ENCODE data around the gene SLC22A14. TPM values are rescaled to one million over a fixed set of nuclear protein-coding genes. Genes with fewer than 3 reads are reported as not detected.

SLC22A14 gene
- total and polyA plus RNA-seq, 10 donors: 0.04 to 0.60 (median 0.18) TPM; not detected in 6

GRCh38 chr3:38274864-38275649 is 7.0 kb upstream of the SLC22A14 start:
- no peak for DNase-seq
- H3K27ac ChIP-seq: no peak overlapping the region
- 92 to 96% (median 95%) methylated on average over 15 to 21 of the region's 21 CpGs for WGBS, 5 donors
- H3K27me3 ChIP-seq (replicated peaks in 1 of 7): no peaks in the 10 kb centered on the region
- H3K9me3 ChIP-seq: no peaks in the 10 kb centered on the region
- intact Hi-C loops (cut with DNase I; ENCODE audit: low total_unique reads): no loop called here
- H3K4me3 ChIP-seq: no peak overlapping the region
- peaks cover 0 to 34% (median 0%) of the 10 kb centered on the region in 6 donors for H3K36me3 ChIP-seq
- TF ChIP-seq POLR2AphosphoS5 (IDR thresholded peaks at IDR 0.05) (no peak), POLR2A (IDR thresholded peaks at IDR 0.05) (no peak)
- TF ChIP-seq, protein P1, sequence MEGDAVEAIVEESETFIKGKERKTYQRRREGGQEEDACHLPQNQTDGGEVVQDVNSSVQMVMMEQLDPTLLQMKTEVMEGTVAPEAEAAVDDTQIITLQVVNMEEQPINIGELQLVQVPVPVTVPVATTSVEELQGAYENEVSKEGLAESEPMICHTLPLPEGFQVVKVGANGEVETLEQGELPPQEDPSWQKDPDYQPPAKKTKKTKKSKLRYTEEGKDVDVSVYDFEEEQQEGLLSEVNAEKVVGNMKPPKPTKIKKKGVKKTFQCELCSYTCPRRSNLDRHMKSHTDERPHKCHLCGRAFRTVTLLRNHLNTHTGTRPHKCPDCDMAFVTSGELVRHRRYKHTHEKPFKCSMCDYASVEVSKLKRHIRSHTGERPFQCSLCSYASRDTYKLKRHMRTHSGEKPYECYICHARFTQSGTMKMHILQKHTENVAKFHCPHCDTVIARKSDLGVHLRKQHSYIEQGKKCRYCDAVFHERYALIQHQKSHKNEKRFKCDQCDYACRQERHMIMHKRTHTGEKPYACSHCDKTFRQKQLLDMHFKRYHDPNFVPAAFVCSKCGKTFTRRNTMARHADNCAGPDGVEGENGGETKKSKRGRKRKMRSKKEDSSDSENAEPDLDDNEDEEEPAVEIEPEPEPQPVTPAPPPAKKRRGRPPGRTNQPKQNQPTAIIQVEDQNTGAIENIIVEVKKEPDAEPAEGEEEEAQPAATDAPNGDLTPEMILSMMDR (IDR thresholded peaks at IDR 0.05 in 8 of 11, conservative IDR thresholded peaks at IDR 0.05 in 3 of 11): no peak
- H3K4me1 ChIP-seq: no peaks in the 10 kb centered on the region

GRCh38 chr3:38275658-38276057 is 6.4 kb upstream of the SLC22A14 start:
- Histone ChIP-seq H3K36me3 (peaks cover 0 to 34% (median 0%) of the 10 kb centered on the region in 6 donors), H3K4me1 (no peaks in the 10 kb centered on the region), H3K4me3 (no peak overlapping the region), H3K9me3 (no peaks in the 10 kb centered on the region), H3K27me3 (replicated peaks in 1 of 7) (no peaks in the 10 kb centered on the region), H3K27ac (no peak overlapping the region)
- no peak for DNase-seq
- WGBS, 5 donors: 92 to 96% (median 93%) methylated on average over 2 to 8 of the region's 8 CpGs
- intact Hi-C loops (cut with DNase I; ENCODE audit: low total_unique reads): no loop called here
- no peak for TF ChIP-seq POLR2A (IDR thresholded peaks at IDR 0.05)
- TF ChIP-seq POLR2AphosphoS5 (IDR thresholded peaks at IDR 0.05): no peak
- TF ChIP-seq, protein P1 (IDR thresholded peaks at IDR 0.05 in 8 of 11, conservative IDR thresholded peaks at IDR 0.05 in 3 of 11): no peak

- intact Hi-C loops (cut with DNase I; ENCODE audit: low total_unique reads): no loop called here
- TF ChIP-seq POLR2A (IDR thresholded peaks at IDR 0.05): no peak
- no peak for TF ChIP-seq POLR2AphosphoS5 (IDR thresholded peaks at IDR 0.05)
- TF ChIP-seq, protein P1 (IDR thresholded peaks at IDR 0.05 in 8 of 11, conservative IDR thresholded peaks at IDR 0.05 in 3 of 11): no peak
- Histone ChIP-seq H3K27me3 (replicated peaks in 1 of 7) (no peaks in the 10 kb centered on the region), H3K4me1 (no peaks in the 10 kb centered on the region), H3K4me3 (no peak overlapping the region), H3K36me3 (peaks cover 0 to 34% (median 0%) of the 10 kb centered on the region in 6 donors), H3K9me3 (no peaks in the 10 kb centered on the region), H3K27ac (no peak overlapping the region)
- no peak for DNase-seq
- 89 to 95% (median 93%) methylated on average over 9 to 13 of the region's 13 CpGs for WGBS, 5 donors
These were observed 5.8 kb upstream of the SLC22A14 start for GRCh38 chr3:38276081-38276916.

All from spleen (tissue), 11 donors.